ENCODE data around the gene ATP5MG.
"Not testable (repeated sequence)": the region's sequence is repeated elsewhere in the genome, so short reads cannot be mapped to it uniquely, and the experiment has no call there.

The ATP5MG gene

GRCh38 chr11:118410055-118410745 lies 8.8 kb downstream of the ATP5MG start:
- no peak for DNase-seq

- DNase-seq: no peak
Measured at GRCh38 chr11:118411530-118411929, 10.1 kb downstream of the ATP5MG start.

GRCh38 chr11:118412921-118413320 lies 11.5 kb downstream of the ATP5MG start:
- DNase-seq: no peak

- no peak for DNase-seq
Measured at GRCh38 chr11:118415062-118415738, 13.8 kb downstream of the ATP5MG start.

GRCh38 chr11:118415739-118416068 lies 14.3 kb downstream of the ATP5MG start:
- DNase-seq: no peak

- not testable (repeated sequence) for DNase-seq
Measured at GRCh38 chr11:118416900-118417299, 15.5 kb downstream of the ATP5MG start.

- no peak for DNase-seq
Measured at GRCh38 chr11:118417801-118418200, 16.4 kb downstream of the ATP5MG start.

GRCh38 chr11:118418766-118419165 lies 17.4 kb downstream of the ATP5MG start:
- no peak for DNase-seq

- DNase-seq: no peak
Measured at GRCh38 chr11:118427707-118428106, 26.3 kb downstream of the ATP5MG start.

GRCh38 chr11:118430956-118431355 lies 29.6 kb downstream of the ATP5MG start:
- DNase-seq: no peak

GRCh38 chr11:118434123-118434552 lies 32.7 kb downstream of the ATP5MG start:
- DNase-seq: no peak

- no peak for DNase-seq
Measured at GRCh38 chr11:118434553-118435289, 33.3 kb downstream of the ATP5MG start.

GRCh38 chr11:118435290-118435892 lies 34.0 kb downstream of the ATP5MG start:
- peak; percentile 76 for DNase-seq

- peak; percentile 94 for DNase-seq
Measured at GRCh38 chr11:118435893-118436624, 34.7 kb downstream of the ATP5MG start, which contains the start of gene KMT2A. Gene KMT2A (plus strand): TSS chr11:118436492. CDS start chr11:118436513, 21 bp downstream.

- no peak for DNase-seq
Measured at GRCh38 chr11:118436639-118437207, 35.3 kb downstream of the ATP5MG start.

GRCh38 chr11:118437208-118438125 lies 36.1 kb downstream of the ATP5MG start:
- no peak for DNase-seq

GRCh38 chr11:118438314-118438931 lies 37.0 kb downstream of the ATP5MG start:
- DNase-seq: no peak

GRCh38 chr11:118439646-118440045 lies 38.2 kb downstream of the ATP5MG start:
- DNase-seq: no peak

- no peak for DNase-seq
Measured at GRCh38 chr11:118441770-118442275, 40.4 kb downstream of the ATP5MG start.

GRCh38 chr11:118442301-118442700 lies 40.9 kb downstream of the ATP5MG start:
- no peak for DNase-seq
